Measurements from ENCODE around the gene PERM1.

DNA sequence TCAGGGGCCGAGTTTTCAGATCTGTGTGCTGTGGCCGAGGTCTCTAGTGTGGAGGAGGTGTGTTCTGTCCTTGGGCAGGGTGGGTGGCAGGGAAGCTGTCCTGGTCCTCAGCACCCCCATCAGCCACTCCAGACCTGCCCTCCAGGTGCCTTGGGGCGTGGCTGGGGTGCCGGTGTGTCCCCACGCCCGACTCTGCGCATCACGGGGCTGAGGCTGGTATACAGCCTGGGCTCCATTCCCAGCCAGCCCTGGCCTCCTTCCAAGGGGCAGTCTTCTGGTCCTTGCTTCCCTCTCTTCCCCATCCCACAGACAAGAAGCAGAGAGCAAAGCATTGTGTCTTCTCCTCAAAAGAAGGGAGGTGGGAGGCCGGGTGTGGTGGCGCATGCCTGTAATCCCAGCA, 54.1 kb downstream of the PERM1 start:
- TF ChIP-seq CTCF (conservative IDR thresholded peaks at IDR 0.05; ENCODE audit: low read depth, low read length): no peak
- TF ChIP-seq EZH2 (IDR thresholded peaks at IDR 0.05; ENCODE audit: low read length, unreplicated experiment): no peak
